RWPE1 (cell line): ENCODE results near the gene CDC42EP2.
A peak's percentile ranks its signal among the peaks of the same experiment; 100 is the strongest.

Source experiments
- CTCF ChIA-PET: fragments of 350-600 bp; sonication (Branson Sonifier 250); formaldehyde crosslinking; extraction: SDS; loops from one replicate; lab custom pipeline; 2021; lab: Yijun Ruan, JAX
- POLR2A ChIA-PET: fragments of 400-600 bp; formaldehyde crosslinking; extraction: SDS; loops from one replicate; lab custom pipeline; 2020; ENCODE audit warnings: antibody characterized with exemption; ENCODE audit not compliant: low non-redundant PET; lab: Yijun Ruan, JAX
- DNase-seq: peaks from one replicate; pipeline ENCODE4 v3.0.0; 2012; ENCODE audit warnings: low spot score
- H3K27ac ChIP-seq: fragments of 450-650 bp; 2 replicates; pipeline ENCODE4 v1.5.1; 2017
- TF ChIP-seq, protein P1 (sequence below): fragments of 450-650 bp; conservative IDR thresholded peaks from 2 replicates; pipeline ENCODE4 v1.5.1; 2017; ENCODE audit warnings: low read depth, mild to moderate bottlenecking

CDC42EP2 gene

DNA sequence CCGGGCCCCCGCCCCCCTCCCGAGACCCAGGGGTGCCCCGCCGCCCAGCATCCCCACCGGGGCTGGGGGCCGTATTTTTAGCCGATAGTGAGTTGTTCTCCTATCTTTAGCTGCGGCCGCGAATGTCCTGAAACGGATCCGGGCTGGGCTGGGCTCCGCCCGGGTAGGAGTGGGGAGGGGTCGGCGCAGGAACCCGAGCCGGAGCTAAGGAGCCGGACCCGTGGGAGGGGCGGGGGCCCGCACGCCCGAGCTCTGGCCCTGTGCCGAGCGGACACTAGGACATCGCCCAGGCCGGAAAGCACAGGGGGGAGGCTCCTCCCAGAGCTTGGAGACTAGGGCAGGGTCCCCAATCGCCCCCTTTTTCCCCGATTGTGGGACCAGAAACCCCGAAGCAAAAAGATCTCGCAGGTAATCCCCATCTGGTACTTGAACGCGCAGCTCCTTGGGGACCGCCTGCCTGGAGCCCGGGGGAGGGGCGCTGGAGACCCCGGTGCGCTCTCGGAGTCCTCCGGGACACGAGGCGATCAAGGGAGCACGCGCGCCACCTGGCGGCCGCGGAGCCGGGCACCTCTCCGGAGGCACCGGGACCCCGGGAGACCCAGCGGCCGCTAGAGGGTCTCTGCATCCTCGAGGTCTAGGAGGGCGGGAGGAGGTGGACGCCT, 669 bp downstream of the CDC42EP2 start:
- TF ChIP-seq, protein P1, sequence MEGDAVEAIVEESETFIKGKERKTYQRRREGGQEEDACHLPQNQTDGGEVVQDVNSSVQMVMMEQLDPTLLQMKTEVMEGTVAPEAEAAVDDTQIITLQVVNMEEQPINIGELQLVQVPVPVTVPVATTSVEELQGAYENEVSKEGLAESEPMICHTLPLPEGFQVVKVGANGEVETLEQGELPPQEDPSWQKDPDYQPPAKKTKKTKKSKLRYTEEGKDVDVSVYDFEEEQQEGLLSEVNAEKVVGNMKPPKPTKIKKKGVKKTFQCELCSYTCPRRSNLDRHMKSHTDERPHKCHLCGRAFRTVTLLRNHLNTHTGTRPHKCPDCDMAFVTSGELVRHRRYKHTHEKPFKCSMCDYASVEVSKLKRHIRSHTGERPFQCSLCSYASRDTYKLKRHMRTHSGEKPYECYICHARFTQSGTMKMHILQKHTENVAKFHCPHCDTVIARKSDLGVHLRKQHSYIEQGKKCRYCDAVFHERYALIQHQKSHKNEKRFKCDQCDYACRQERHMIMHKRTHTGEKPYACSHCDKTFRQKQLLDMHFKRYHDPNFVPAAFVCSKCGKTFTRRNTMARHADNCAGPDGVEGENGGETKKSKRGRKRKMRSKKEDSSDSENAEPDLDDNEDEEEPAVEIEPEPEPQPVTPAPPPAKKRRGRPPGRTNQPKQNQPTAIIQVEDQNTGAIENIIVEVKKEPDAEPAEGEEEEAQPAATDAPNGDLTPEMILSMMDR = peak; percentile 96
- ChIA-PET POLR2A (interaction anchor here (1.7 kb wide), 1 partner anchor 53 kb away, joined by 3 read pairs; the partner anchor contains the start of gene POLA2), CTCF (interaction anchor here (0.6 to 3.0 kb wide), 27 partner anchors 9 to 594 kb away, joined by 3 to 83 read pairs (median 4); partner anchors contain the start of genes DPF2 and POLA2)
- H3K27ac ChIP-seq = peak overlapping the region; percentile 97
- DNase-seq = peak; percentile 61

DNA sequence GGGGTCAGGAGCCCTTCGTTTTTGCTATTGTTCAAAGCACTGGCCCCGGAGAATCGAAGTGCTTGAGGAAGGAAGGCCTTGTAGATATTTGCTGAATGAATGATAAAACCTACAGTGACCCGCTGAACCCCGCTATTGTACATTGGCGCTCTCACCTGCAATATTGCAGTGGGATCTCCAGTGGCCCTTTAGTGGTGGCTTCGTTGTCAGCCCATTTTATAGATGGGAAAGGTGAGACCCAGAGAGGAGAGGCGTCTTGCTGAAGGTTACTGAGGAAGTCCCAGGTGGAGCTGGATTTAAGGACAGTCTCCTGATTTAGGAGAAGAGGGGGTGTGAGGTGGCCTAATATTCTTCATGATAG, 1.2 kb downstream of the CDC42EP2 start:
- POLR2A ChIA-PET = interaction anchor here (1.7 kb wide), 1 partner anchor 53 kb away, joined by 3 read pairs; the partner anchor contains the start of gene POLA2
- TF ChIP-seq, protein P1 = peak; percentile 45
- DNase-seq = no peak
- peak overlapping the region; percentile 97 for H3K27ac ChIP-seq
- CTCF ChIA-PET = interaction anchor here (0.5 to 3.0 kb wide), 15 partner anchors 13 to 931 kb away, joined by 3 to 83 read pairs (median 4); partner anchors contain the start of genes DPF2 and POLA2

DNA sequence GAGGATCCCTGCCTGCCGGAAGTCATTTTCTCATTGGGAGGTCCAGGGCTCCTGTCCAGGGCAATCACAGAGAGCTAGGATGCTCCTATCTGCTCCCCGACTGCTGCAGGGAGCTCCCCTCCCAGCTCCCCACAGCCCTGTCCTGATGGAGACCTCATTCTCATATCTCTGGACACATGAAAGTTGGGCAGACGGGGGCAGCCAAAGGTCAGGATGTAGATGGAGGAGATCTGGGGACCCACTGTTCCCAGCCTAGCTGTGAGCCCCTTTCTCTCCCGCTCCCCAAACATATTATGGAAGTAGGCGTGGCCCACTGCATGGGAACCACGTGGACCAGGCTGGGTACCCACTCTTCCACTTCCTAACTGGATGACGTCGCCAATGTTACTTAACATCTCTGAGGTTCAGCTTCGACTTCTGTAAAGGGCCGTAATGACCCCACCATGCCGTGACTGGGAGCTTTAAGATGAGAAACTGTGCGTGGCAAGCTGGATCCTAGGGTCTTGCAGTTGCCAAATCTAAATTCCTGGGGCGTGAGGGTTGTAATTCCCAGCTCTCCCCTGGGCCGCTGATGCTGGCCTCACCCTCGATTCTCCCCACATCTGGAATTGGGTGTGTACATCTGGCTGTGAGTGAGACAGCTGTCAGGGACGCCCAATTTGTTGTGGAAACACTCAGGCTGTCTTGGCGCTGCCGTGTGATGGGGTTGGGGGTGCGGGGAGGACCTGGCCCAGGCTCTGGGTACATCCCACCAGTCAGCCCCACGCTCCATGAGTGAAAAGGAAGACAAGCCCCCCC, 1.8 kb downstream of the CDC42EP2 start:
- CTCF ChIA-PET = interaction anchor here (0.5 to 3.0 kb wide), 14 partner anchors 8 to 931 kb away, joined by 3 to 83 read pairs (median 3); partner anchors contain the start of genes DPF2, POLA2 and ZNHIT2
- TF ChIP-seq, protein P1 = no peak
- POLR2A ChIA-PET = interaction anchor here (1.7 kb wide), 1 partner anchor 54 kb away, joined by 3 read pairs; the partner anchor contains the start of gene POLA2
- peak overlapping the region; percentile 97 for H3K27ac ChIP-seq
- DNase-seq = peak; percentile 52

DNA sequence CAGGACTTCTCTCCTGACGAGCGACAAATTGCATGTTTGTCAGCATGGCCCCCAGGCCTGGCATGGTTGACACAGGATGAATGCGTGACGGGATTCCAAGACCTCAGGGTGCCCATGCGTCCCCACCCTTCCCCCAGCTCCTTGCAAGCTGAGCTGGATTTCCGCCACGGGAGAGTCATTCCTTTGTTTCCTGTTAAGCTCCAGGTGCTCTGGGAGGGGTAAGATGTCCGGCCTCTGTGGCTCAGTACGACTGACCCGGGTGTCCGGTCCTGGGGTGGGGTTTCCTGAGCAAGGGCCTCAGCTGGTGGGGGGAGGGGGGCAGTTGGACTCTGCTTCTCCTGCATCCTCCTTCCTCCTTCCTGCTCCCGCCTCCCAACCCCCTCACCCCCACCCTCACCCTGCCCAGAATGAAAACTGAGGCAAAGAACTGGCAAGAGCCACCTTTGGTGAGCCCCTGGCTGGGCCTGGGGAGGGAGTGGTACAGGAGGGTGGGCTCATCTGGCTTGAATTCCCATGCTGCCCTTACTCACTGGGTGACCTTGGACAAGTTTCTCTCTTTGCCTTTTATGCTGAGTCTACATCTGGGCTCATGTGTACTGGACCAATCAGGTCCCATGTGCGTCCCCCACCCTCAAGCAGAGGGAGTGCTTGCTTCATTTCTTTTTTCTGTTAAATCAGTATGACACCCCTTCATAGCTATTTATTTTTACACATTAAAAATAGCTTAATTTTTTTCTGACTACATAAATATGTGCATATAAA, 2.5 kb downstream of the CDC42EP2 start:
- DNase-seq = peak; percentile 70
- peak overlapping the region; percentile 97 for H3K27ac ChIP-seq
- POLR2A ChIA-PET = interaction anchor here (1.7 kb wide), 1 partner anchor 55 kb away, joined by 3 read pairs; the partner anchor contains the start of gene POLA2
- CTCF ChIA-PET = interaction anchor here (0.6 to 3.0 kb wide), 7 partner anchors 9 to 728 kb away, joined by 3 to 83 read pairs (median 3); partner anchors contain the start of gene DPF2
- TF ChIP-seq, protein P1 = no peak

DNA sequence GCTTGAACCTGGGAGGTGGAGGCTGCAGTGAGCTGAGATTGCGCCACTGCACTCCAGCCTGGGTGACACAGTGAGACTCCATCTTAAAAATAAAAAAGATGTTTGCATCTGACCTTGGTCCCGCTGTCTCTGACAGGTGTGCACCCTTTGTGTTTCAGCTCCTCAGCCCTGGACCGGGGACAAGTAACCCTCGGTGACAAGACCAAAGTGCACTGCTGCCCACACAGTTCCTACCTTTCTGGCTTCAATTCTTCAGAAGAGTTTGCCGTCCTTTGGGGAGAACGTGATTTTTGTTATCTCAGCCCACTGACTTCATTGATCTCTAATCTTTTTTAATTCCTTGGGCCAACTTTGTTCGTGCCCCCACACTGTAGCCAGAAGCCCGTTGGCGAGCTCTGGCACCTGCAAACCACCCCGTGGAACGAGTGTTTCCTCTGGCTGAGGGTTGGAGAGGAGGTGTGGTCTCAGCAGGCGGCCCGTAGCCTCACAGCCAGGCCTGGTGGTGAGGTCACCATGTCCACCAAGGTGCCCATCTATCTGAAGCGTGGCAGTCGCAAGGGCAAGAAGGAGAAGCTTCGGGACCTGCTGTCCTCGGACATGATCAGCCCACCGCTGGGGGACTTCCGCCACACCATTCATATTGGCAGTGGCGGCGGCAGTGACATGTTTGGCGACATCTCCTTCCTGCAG, 5.9 kb downstream of the CDC42EP2 start:
- CTCF ChIA-PET = interaction anchor here (1.0 kb wide), 1 partner anchor 10 kb away, joined by 4 read pairs; no protein-coding TSS in a partner anchor
- DNase-seq = no peak
- peak overlapping the region; percentile 97 for H3K27ac ChIP-seq
- TF ChIP-seq, protein P1 = no peak
- POLR2A ChIA-PET = no interaction called here
